22Rv1 (cell line): ENCODE results near the gene CENATAC.

Source experiments
- ZFX ChIP-seq: fragments of 450-650 bp; IDR thresholded peaks from 2 replicates; pipeline ENCODE4 v1.6.1; 2017; ENCODE audit warnings: antibody characterized with exemption, borderline replicate concordance
- TF ChIP-seq, protein P1 (sequence below): fragments of 450-650 bp; IDR thresholded peaks from 2 replicates; pipeline ENCODE4 v1.5.1; 2017; ENCODE audit warnings: mild to moderate bottlenecking

DNA sequence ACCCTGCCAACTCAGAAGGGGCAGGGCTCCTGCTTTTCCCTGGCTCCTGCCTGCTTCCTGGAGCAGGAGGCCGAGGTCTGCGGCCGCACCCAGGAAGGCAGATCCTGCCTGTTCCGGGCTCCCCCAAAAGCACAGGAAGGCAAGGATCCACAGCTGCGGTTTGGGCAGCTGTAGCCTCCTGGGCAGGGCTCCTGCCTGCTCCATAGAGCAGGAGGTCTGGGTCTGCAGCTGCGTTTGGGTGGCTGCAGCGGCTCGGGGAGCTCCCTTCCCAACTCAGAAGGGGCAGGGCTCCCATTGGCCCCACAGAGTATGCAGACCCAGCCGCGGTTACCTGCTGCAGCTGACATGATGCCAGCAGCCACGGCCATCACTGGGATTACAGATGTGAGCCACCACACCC lies 36.3 kb upstream of the CENATAC start:
- TF ChIP-seq, protein P1, sequence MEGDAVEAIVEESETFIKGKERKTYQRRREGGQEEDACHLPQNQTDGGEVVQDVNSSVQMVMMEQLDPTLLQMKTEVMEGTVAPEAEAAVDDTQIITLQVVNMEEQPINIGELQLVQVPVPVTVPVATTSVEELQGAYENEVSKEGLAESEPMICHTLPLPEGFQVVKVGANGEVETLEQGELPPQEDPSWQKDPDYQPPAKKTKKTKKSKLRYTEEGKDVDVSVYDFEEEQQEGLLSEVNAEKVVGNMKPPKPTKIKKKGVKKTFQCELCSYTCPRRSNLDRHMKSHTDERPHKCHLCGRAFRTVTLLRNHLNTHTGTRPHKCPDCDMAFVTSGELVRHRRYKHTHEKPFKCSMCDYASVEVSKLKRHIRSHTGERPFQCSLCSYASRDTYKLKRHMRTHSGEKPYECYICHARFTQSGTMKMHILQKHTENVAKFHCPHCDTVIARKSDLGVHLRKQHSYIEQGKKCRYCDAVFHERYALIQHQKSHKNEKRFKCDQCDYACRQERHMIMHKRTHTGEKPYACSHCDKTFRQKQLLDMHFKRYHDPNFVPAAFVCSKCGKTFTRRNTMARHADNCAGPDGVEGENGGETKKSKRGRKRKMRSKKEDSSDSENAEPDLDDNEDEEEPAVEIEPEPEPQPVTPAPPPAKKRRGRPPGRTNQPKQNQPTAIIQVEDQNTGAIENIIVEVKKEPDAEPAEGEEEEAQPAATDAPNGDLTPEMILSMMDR, result no peak
- TF ChIP-seq ZFX, result no peak
